H9 (cell line): ENCODE data around the gene HTT-AS. TPM values are rescaled to one million over a fixed set of nuclear protein-coding genes. Genes with fewer than 3 reads are reported as not detected.

Experiments used
- DNase-seq: peaks from one replicate; pipeline ENCODE4 v3.0.0-alpha.2; 2017
- H2AFZ ChIP-seq: one replicate; pipeline ENCODE4 v1.6.1; 2013; ENCODE audit warnings: mild to moderate bottlenecking, low read length, control low read depth, moderate library complexity
- H2AK5ac ChIP-seq: 2 replicates; pipeline ENCODE4 v1.6.1; 2013; ENCODE audit warnings: low read length, control low read depth, mixed read lengths; ENCODE audit not compliant: insufficient read length
- H2BK120ac ChIP-seq: one replicate; pipeline ENCODE4 v1.6.1; 2013; ENCODE audit warnings: low read depth, mild to moderate bottlenecking, low read length, control low read depth, inconsistent platforms; ENCODE audit not compliant: poor library complexity, severe bottlenecking
- H2BK12ac ChIP-seq: 2 replicates; pipeline ENCODE4 v1.6.1; 2013; ENCODE audit warnings: low read length, control low read depth, mixed read lengths, low read depth; ENCODE audit not compliant: insufficient read length
- H2BK15ac ChIP-seq: 2 replicates; pipeline ENCODE4 v1.6.1; 2013; ENCODE audit warnings: low read depth, low read length, control low read depth
- H2BK20ac ChIP-seq: one replicate; pipeline ENCODE4 v1.6.1; 2013; ENCODE audit warnings: low read depth, mild to moderate bottlenecking, low read length, control low read depth, inconsistent platforms; ENCODE audit not compliant: poor library complexity, severe bottlenecking
- H2BK5ac ChIP-seq: 2 replicates; pipeline ENCODE4 v1.6.1; 2013; ENCODE audit warnings: low read length, control low read depth, mixed read lengths; ENCODE audit not compliant: insufficient read length
- H3K14ac ChIP-seq: 2 replicates; pipeline ENCODE4 v1.6.1; 2013; ENCODE audit warnings: low read length, control low read depth; ENCODE audit not compliant: insufficient read depth
- H3K18ac ChIP-seq: 2 replicates; pipeline ENCODE4 v1.6.1; 2013; ENCODE audit warnings: low read depth, mild to moderate bottlenecking, mixed read lengths, low read length, control low read depth; ENCODE audit not compliant: insufficient read length
- H3K23ac ChIP-seq: 2 replicates; pipeline ENCODE4 v1.6.1; 2013; ENCODE audit warnings: low read length, control low read depth, mixed read lengths, low read depth; ENCODE audit not compliant: insufficient read length
- H3K23me2 ChIP-seq: 2 replicates; pipeline ENCODE4 v1.6.1; 2013; ENCODE audit warnings: low read depth, mild to moderate bottlenecking, mixed read lengths, low read length, control low read depth; ENCODE audit not compliant: insufficient read length, poor library complexity, severe bottlenecking
- H3K27ac ChIP-seq: 2 replicates; pipeline ENCODE4 v1.5.1; 2013; ENCODE audit warnings: low read length, control low read depth, mixed read lengths, low read depth; ENCODE audit not compliant: insufficient read length
- H3K27me3 ChIP-seq: 2 replicates; pipeline ENCODE4 v1.6.1; 2013; ENCODE audit warnings: low read length, control low read depth, inconsistent platforms; ENCODE audit not compliant: insufficient read depth
- H3K4ac ChIP-seq: 2 replicates; pipeline ENCODE4 v1.6.1; 2013; ENCODE audit warnings: low read depth, mild to moderate bottlenecking, control low read depth, inconsistent platforms, low read length, moderate library complexity
- H3K4me1 ChIP-seq: 2 replicates; pipeline ENCODE4 v1.6.1; 2013; ENCODE audit warnings: low read length, control low read depth, inconsistent platforms; ENCODE audit not compliant: insufficient read depth
- H3K4me2 ChIP-seq: 2 replicates; pipeline ENCODE4 v1.6.1; 2013; ENCODE audit warnings: low read length, control low read depth, mixed read lengths; ENCODE audit not compliant: insufficient read length, insufficient read depth
- H3K56ac ChIP-seq: 2 replicates; pipeline ENCODE4 v1.6.1; 2013; ENCODE audit warnings: low read depth, mild to moderate bottlenecking, mixed read lengths, low read length, control low read depth; ENCODE audit not compliant: insufficient read length
- H3K79me1 ChIP-seq: 2 replicates; pipeline ENCODE4 v1.6.1; 2013; ENCODE audit warnings: low read depth, mild to moderate bottlenecking, moderate library complexity, low read length, control low read depth, inconsistent platforms; ENCODE audit not compliant: insufficient read depth, poor library complexity, severe bottlenecking
- H3K79me2 ChIP-seq: 2 replicates; pipeline ENCODE4 v1.6.1; 2013; ENCODE audit warnings: low read length, control low read depth, inconsistent platforms; ENCODE audit not compliant: insufficient read depth
- H3K9ac ChIP-seq: 2 replicates; pipeline ENCODE4 v1.6.1; 2013; ENCODE audit warnings: low read length, control low read depth, mixed read lengths; ENCODE audit not compliant: insufficient read length; ENCODE audit errors: extremely low read depth
- H3K9me3 ChIP-seq: one replicate; pipeline ENCODE4 v1.6.1; 2013; ENCODE audit warnings: low read depth, low read length, inconsistent platforms; ENCODE audit not compliant: control insufficient read depth
- H3T11ph ChIP-seq: one replicate; pipeline ENCODE4 v1.6.1; 2013; ENCODE audit warnings: mild to moderate bottlenecking, low read length, control low read depth, inconsistent platforms
- H4K20me1 ChIP-seq: one replicate; pipeline ENCODE4 v1.6.1; 2013; ENCODE audit not compliant: control insufficient read depth, insufficient read length, insufficient read depth
- H4K5ac ChIP-seq: 2 replicates; pipeline ENCODE4 v1.6.1; 2013; ENCODE audit warnings: low read depth, mild to moderate bottlenecking, mixed read lengths, low read length, control low read depth; ENCODE audit not compliant: insufficient read length
- H4K8ac ChIP-seq: replicated peaks from 2 replicates; pipeline ENCODE4 v1.6.1; 2013; ENCODE audit warnings: low read length, control low read depth, mixed read lengths, low read depth; ENCODE audit not compliant: insufficient read length
- H4K91ac ChIP-seq: 2 replicates; pipeline ENCODE4 v1.6.1; 2013; ENCODE audit warnings: low read depth, mild to moderate bottlenecking, moderate library complexity, mixed read lengths, low read length, control low read depth; ENCODE audit not compliant: insufficient read length
- H3K27ac Mint-ChIP-seq, 3 experiments: 2 replicates in 2 of 3; 3 replicates in 1 of 3; pipeline ENCODE4 v1.8.0; 2020 to 2021; ENCODE audit warnings: mixed read lengths in 3 of 3, mild to moderate bottlenecking in 1 of 3, moderate library complexity in 1 of 3
- H3K27me3 Mint-ChIP-seq: 2 replicates; pipeline ENCODE4 v1.8.0; 2021; ENCODE audit warnings: low read depth, mild to moderate bottlenecking, moderate library complexity, mixed read lengths
- H3K36me3 Mint-ChIP-seq, 3 experiments: 2 replicates in 2 of 3; 3 replicates in 1 of 3; pipeline ENCODE4 v1.8.0; 2020 to 2021; ENCODE audit warnings: low read depth in 3 of 3, mixed read lengths in 3 of 3; ENCODE audit not compliant: insufficient read depth in 1 of 3
- H3K4me1 Mint-ChIP-seq, 2 experiments: 2 replicates each; pipeline ENCODE4 v1.8.0; 2020; ENCODE audit warnings: mixed read lengths in 2 of 2
- H3K4me3 Mint-ChIP-seq, 2 experiments: 2 replicates in 1 of 2; 3 replicates in 1 of 2; pipeline ENCODE4 v1.8.0; 2020 to 2021; ENCODE audit warnings: mild to moderate bottlenecking in 2 of 2, mixed read lengths in 2 of 2, moderate library complexity in 1 of 2
- H3K9me3 Mint-ChIP-seq, 2 experiments: 2 replicates in 1 of 2; 3 replicates in 1 of 2; pipeline ENCODE4 v1.8.0; 2020; ENCODE audit warnings: mild to moderate bottlenecking in 2 of 2, mixed read lengths in 2 of 2, moderate library complexity in 1 of 2
- CTCF ChIP-seq: fragments of 200-600 bp; sonication (generic); conservative IDR thresholded peaks from 3 replicates; pipeline ENCODE4 v1.8.0; 2021; ENCODE audit warnings: antibody characterized with exemption, mild to moderate bottlenecking
- WGBS: extraction: QIAGEN DNeasy Blood & Tissue Kit; methylation state at CpG from one replicate; pipeline ENCODE4 v1.1.7; 2013; ENCODE audit warnings: missing lambda C conversion rate, low lambda C conversion rate, mixed read lengths; ENCODE audit not compliant: insufficient read length; ENCODE audit errors: extremely low coverage; 5-methylcytosine and 5-hydroxymethylcytosine counted together
- total RNA-seq: library from RNA; stranded (reverse); gene quantifications from 2 replicates; pipeline ENCODE4 v1.2.1, GENCODE V29; 2021

HTT-AS gene
- total RNA-seq, 1 experiment from 2014 or later, result not detected

GRCh38 chr4:3042226-3042625, 32.1 kb downstream of the HTT-AS start:
- H3K4me2 ChIP-seq, result no peak overlapping the region
- H3K56ac ChIP-seq, result no peak overlapping the region
- H3K79me1 ChIP-seq, result no peaks in the 10 kb centered on the region
- DNase-seq, result no peak
- H3K23ac ChIP-seq, result no peak overlapping the region
- no peak overlapping the region for H3T11ph ChIP-seq
- no peak overlapping the region for H3K9ac ChIP-seq
- H2BK5ac ChIP-seq, result no peak overlapping the region
- H2BK20ac ChIP-seq, result no peak overlapping the region
- H3K79me2 ChIP-seq, result no peaks in the 10 kb centered on the region
- H4K5ac ChIP-seq, result no peak overlapping the region
- no peaks in the 10 kb centered on the region for H3K4me1 ChIP-seq
- no peak overlapping the region for H3K18ac ChIP-seq
- H3K27ac ChIP-seq, result no peak overlapping the region
- H3K9me3 ChIP-seq, result no peaks in the 10 kb centered on the region
- H2BK120ac ChIP-seq, result no peak overlapping the region
- H4K91ac ChIP-seq, result no peak overlapping the region
- no peak overlapping the region for H3K14ac ChIP-seq
- H2AK5ac ChIP-seq, result no peak overlapping the region
- Mint-ChIP-seq H3K4me3 (no peak overlapping the region), H3K27me3 (peaks cover 4% of the 10 kb centered on the region), H3K36me3 (no peaks in the 10 kb centered on the region; a peak in 1 of 7 replicates), H3K27ac (0 out of 7 replicates have a peak overlapping the region, but pooled peaks of 1 of the 3 experiments have one; percentile 48), H3K9me3 (no peaks in the 10 kb centered on the region), H3K4me1 (peaks cover 4 to 17% of the 10 kb centered on the region in 2 experiments)
- no peak overlapping the region for H3K4ac ChIP-seq
- no peaks in the 10 kb centered on the region for H3K27me3 ChIP-seq
- no peak overlapping the region for H2AFZ ChIP-seq
- H3K23me2 ChIP-seq, result no peaks in the 10 kb centered on the region
- H2BK15ac ChIP-seq, result no peak overlapping the region
- H4K8ac ChIP-seq, result no peak overlapping the region
- WGBS, result no CpG with 5 or more reads among the region's 10 CpGs
- TF ChIP-seq CTCF, result no peak
- H4K20me1 ChIP-seq, result no peaks in the 10 kb centered on the region
- H2BK12ac ChIP-seq, result no peak overlapping the region
